Adrenal gland (tissue), 5 donors: ENCODE data around the gene UBTF.

Experiments used
- CTCF ChIP-seq, 6 experiments: fragments of 450-650 bp in 4 of 6; fragments of 200-600 bp in 2 of 6; sonication (generic) in 1 of 6; IDR thresholded peaks; 1 replicate in 5 of 6; 2 replicates in 1 of 6; pipeline versions ENCODE4 v1.5.1 to v1.8.0; 2016 to 2021; ENCODE audit warnings: antibody characterized with exemption in 6 of 6, mild to moderate bottlenecking in 2 of 6, moderate library complexity in 1 of 6
- POLR2A ChIP-seq, 2 donors: fragments of 450-650 bp; IDR thresholded peaks; one replicate each; pipeline ENCODE4 v1.6.1; 2017; ENCODE audit warnings: antibody characterized with exemption in 2 of 2, mild to moderate bottlenecking in 2 of 2, moderate library complexity in 1 of 2
- donor health status: DM: no; HTN: no; CAD: no.

- no peak for TF ChIP-seq CTCF (IDR thresholded peaks at IDR 0.05)
- no peak for TF ChIP-seq POLR2A (IDR thresholded peaks at IDR 0.05)
Measured at GRCh38 chr17:44241106-44241624, 21.7 kb upstream of the UBTF start.
